Measurements from ENCODE around the gene SORCS2. TPM values are rescaled to one million over a fixed set of nuclear protein-coding genes. Genes with fewer than 3 reads are reported as not detected.

SORCS2 gene
- total and polyA plus RNA-seq, 2 experiments from 2014 or later, result 0.92 to 6.9 TPM

DNA sequence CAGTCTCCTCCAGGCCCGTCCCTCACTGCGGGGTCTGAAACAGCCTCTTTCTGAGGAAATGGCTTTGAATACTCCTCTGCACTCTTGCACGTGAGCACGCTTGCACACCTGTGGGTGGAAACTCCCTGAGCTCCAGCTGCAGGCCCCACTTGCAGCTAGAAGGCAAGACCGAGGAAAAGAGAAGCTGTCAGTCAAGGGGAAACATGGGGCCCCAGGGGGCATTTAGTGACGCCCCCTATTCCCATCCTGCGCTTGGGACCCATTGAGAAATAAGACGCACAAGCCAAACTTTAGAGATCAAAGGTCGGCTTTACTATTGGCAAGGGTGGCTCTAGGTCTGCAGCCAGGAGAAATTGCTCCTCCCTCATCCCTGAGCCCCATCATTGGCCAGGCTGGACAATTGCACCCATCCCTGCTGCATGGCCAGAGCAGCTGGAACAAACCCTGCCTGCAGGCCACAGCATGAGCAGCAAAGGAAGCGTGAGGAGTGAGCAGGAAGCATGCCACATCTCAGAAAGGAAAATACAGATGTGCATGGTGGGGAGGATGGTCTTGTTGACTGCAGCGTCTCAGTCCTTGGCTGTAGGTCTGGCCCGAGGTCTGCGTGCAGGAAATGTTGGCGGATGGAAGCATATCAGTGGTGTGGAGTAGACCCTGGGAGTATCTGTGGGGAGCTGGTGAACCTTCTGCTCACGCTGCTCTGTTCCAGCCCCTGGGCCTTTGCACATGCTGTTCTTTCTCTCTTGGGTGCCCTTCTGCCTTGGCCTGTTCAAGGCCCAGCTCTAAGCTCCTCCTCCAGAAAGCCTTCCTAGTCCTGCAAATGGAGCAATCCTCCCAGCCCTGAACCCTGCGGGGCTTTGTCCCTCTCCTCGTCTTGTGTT is 148.5 kb downstream of the SORCS2 start:
- Histone ChIP-seq H3K4me1 (ENCODE audit: low read depth) (no peaks in the 10 kb centered on the region), H3K27me3 (no peaks in the 10 kb centered on the region), H3K4me3 (no peak overlapping the region), H3K36me3 (no peaks in the 10 kb centered on the region), H3K27ac (no peak overlapping the region), H3K9me3 (ENCODE audit: low read depth) (no peaks in the 10 kb centered on the region)
- DNase-seq (ENCODE audit: low read depth in 1 of 2, low spot score in 1 of 2), result no peak
- TF ChIP-seq, protein P1, sequence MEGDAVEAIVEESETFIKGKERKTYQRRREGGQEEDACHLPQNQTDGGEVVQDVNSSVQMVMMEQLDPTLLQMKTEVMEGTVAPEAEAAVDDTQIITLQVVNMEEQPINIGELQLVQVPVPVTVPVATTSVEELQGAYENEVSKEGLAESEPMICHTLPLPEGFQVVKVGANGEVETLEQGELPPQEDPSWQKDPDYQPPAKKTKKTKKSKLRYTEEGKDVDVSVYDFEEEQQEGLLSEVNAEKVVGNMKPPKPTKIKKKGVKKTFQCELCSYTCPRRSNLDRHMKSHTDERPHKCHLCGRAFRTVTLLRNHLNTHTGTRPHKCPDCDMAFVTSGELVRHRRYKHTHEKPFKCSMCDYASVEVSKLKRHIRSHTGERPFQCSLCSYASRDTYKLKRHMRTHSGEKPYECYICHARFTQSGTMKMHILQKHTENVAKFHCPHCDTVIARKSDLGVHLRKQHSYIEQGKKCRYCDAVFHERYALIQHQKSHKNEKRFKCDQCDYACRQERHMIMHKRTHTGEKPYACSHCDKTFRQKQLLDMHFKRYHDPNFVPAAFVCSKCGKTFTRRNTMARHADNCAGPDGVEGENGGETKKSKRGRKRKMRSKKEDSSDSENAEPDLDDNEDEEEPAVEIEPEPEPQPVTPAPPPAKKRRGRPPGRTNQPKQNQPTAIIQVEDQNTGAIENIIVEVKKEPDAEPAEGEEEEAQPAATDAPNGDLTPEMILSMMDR (IDR thresholded peaks at IDR 0.05; ENCODE audit: low read depth, low read length), result no peak

DNA sequence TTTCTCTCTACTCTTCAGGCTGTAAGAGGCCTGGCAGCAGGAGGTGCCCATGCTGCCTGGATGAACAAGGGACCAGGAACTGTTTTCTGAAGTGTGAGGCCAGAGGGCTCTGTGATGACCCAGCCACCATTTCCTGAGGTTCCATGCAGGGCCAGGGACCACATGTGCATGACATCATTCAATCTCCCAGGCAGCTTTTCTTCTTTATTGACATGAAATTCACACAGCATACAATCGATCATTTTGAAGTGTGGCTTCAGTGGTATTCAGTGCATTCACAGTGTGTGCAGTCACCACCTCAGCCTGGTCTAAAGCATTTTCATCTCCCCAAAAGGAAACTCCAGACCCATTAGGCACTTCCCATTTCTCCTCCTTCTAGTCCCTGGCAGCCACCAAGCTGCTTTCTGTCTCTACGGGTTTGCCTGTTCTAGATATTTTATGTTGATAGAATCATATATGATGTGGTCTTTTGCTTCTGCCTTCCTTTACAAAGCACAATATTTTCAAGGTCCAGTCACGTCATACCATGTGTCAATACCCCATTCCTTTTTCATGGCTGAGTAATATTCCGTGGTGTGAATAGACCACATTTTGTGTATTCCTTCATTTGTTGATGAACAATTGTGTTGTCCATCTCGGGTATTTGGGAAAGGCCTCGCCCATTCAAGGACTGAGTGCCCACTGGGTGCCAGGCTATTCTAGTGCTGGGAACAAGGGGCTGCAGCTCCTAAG is 149.3 kb downstream of the SORCS2 start:
- H3K36me3 ChIP-seq, result no peaks in the 10 kb centered on the region
- H3K4me1 ChIP-seq (ENCODE audit: low read depth), result no peaks in the 10 kb centered on the region
- no peaks in the 10 kb centered on the region for H3K27me3 ChIP-seq
- TF ChIP-seq, protein P1 (IDR thresholded peaks at IDR 0.05; ENCODE audit: low read depth, low read length), result no peak
- H3K9me3 ChIP-seq (ENCODE audit: low read depth), result no peaks in the 10 kb centered on the region
- no peak for DNase-seq (ENCODE audit: low read depth in 1 of 2, low spot score in 1 of 2)
- H3K27ac ChIP-seq, result no peak overlapping the region
- no peak overlapping the region for H3K4me3 ChIP-seq

DNA sequence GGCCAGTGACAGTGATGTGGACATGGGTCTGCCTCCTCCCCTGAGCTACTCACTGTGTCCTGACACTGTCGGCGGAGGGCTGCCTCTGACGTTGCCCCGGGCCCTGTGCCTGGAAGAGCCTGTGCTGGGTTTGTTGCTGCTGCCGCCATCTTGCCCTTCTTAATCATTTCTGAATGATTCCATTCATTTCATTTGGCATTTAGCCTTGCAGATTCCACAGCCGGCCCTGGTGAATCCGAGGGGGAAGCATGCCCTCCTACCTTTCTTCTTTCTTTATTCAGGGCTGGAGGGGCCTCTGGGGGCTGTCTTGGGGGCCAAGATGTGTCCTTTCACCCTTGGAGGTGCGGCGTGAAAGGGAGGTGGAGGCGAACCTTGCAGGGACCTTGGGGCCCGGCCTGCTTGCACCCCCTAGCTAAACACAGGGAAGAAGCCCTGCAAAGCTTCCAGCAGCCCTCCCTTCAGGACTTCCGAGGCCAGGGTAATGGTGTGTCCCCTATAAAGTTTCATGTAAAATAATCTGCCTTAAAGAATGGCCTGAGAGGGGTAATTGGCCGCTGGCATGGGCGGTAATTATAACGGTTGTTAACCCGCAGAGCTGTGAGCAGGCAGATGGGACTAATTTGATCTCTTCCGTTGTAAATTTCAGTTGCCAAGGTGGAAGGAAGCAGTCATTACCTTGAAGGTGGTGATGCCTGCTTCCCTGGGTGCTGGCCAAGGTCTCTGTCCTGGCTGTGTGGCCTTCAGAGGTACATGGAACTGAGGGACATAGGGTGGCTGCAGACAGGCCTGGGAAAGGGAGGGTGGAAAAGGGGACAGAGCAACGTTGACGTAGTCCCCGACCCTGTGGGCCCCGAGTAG is 150.1 kb downstream of the SORCS2 start:
- no peak for DNase-seq (ENCODE audit: low read depth in 1 of 2, low spot score in 1 of 2)
- H3K36me3 ChIP-seq, result no peaks in the 10 kb centered on the region

DNA sequence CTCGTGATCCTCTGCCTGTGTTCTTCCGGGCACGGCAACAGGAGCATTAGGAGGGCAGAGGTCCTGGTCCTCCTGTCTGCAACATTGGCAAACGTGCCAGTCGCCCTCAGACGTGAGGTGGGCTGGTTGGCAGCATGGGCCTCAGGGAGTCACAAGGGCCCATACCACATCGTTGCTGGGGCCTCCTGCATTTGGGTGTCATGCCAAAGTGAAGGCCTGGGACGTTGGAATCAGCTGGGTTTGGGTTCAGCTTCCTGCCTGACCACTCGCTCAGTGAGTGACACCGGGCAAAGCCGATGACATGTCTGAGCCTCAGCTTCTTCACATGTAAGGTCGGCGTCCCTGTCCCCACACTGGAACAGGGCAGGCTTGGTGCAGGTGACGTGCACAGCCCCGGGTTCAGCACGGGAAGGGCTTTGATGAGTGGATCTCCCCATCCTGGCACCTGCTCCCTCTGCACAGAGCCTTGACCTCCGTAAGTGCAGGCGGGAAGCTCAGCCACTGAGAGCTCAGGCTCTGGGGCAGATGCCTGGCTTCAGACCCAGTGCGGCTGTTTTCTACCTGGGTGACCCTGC is 150.8 kb downstream of the SORCS2 start:
- TF ChIP-seq, protein P1 (IDR thresholded peaks at IDR 0.05; ENCODE audit: low read depth, low read length), result no peak
- Histone ChIP-seq H3K9me3 (ENCODE audit: low read depth) (no peaks in the 10 kb centered on the region), H3K4me1 (ENCODE audit: low read depth) (no peaks in the 10 kb centered on the region), H3K27ac (no peak overlapping the region), H3K27me3 (no peaks in the 10 kb centered on the region), H3K36me3 (no peaks in the 10 kb centered on the region), H3K4me3 (no peak overlapping the region)
- no peak for DNase-seq (ENCODE audit: low read depth in 1 of 2, low spot score in 1 of 2)

More for the DNA sequence above, 150.1 kb downstream of the SORCS2 start:
- Histone ChIP-seq H3K9me3 (ENCODE audit: low read depth) (no peaks in the 10 kb centered on the region), H3K4me3 (no peak overlapping the region), H3K4me1 (ENCODE audit: low read depth) (no peaks in the 10 kb centered on the region), H3K27me3 (no peaks in the 10 kb centered on the region), H3K27ac (no peak overlapping the region)
- TF ChIP-seq, protein P1 (IDR thresholded peaks at IDR 0.05; ENCODE audit: low read depth, low read length), result no peak

DNA sequence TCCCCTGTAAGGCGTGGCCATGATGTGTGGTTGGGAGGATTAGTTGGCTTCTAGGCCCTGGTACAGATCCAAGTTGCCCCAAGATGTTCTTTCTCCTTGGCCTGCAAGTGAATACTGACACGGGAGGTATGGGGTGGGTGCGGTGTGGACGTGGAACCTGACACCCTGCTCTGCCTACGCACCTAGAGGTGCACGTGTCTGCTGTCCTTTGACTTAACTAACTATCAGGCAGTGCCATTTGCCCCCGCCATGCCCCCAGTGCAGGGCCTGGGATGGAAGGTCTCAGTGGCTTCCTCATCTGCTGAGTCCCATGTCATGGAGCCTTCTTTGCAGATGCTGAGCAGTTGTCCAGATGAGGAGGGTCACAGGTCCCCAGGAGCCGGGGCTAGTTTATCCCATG is 151.6 kb downstream of the SORCS2 start:
- no peaks in the 10 kb centered on the region for H3K27me3 ChIP-seq
- no peaks in the 10 kb centered on the region for H3K4me1 ChIP-seq (ENCODE audit: low read depth)
- no peak overlapping the region for H3K4me3 ChIP-seq
- H3K27ac ChIP-seq, result no peak overlapping the region
- no peak for DNase-seq (ENCODE audit: low read depth in 1 of 2, low spot score in 1 of 2)
- H3K36me3 ChIP-seq, result no peaks in the 10 kb centered on the region
- TF ChIP-seq, protein P1 (IDR thresholded peaks at IDR 0.05; ENCODE audit: low read depth, low read length), result no peak
- no peaks in the 10 kb centered on the region for H3K9me3 ChIP-seq (ENCODE audit: low read depth)

All from cardiac muscle cell (in vitro differentiated cells and primary cell).